HPDE6-E6E7 (cell line): ENCODE data around the gene ALDH1A2.

Experiments
- DNase-seq: peaks from one replicate; pipeline ENCODE4 v3.0.0; 2011; ENCODE audit warnings: missing footprints; ENCODE audit errors: extremely low spot score

The ALDH1A2 gene

GRCh38 chr15:57943754-57944420, 121.6 kb downstream of the ALDH1A2 start:
- no peak for DNase-seq

- DNase-seq, result no peak
These were observed 122.3 kb downstream of the ALDH1A2 start for GRCh38 chr15:57943171-57943570.

DNA sequence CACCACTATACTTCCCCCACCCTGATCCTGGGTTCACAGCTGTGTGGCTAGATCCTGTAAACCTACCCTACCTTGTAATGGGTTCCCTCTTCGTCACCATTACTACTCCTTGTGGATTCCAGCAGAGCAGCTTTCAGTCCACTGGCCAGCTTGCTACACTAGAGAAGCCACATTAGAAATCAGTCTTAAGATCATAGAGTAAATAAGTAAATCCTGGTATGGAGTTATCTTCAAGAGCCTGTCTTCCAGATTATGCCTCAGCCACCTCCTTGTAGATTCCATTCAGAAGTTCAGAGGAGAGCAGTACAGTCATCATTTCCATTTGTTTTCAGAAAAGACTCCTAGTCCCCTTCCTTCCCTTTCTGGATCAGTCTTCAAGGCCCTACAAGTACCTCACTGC, 123.7 kb downstream of the ALDH1A2 start:
- DNase-seq, result no peak

- DNase-seq, result no peak
These were observed 133.2 kb downstream of the ALDH1A2 start for GRCh38 chr15:57932348-57932747.

GRCh38 chr15:57931570-57931969, 133.9 kb downstream of the ALDH1A2 start:
- no peak for DNase-seq

DNA sequence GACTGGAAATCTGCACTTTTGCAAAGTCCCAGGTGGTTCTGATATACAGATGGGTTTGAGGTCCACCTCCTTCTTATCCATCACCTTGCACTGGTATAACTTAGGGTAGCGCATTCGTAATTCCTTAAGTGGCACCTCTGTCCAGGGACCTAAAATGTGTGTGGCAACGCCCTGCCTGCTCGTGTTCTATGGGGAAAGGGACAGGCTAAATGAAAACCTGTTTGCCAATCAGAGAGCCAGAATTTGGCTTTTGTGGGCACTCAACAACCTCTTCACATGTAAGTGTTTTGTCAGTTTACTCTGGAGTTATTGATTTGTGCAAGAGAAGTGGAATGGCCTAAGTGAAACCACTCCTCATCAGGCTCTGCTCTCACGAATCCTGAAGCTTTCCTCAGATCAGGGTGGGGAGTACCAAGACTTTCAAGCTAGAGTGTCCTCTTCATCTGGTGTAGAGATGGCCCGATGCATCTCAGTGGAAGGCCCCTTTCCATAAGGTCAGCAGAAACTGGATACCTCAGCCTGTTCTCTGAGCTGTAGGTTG, 138.3 kb downstream of the ALDH1A2 start:
- no peak for DNase-seq

DNA sequence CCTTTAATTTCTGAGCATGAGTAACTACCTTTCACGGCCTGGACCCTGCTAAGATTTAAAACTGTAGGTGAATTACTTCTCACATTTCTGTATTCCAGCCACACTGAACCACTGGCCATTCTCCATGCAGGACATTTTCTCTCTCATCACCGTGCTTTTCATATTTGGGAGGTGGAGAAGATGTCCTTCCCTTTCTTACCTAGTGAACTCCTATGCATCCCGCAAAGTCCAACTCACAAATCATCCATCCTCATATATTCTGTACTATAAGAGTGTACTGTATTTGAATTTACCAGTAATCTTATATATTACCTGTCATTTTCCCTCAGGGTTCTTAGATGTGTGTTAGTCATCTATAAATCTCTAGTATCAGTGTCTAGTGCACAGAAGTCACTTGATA, 139.9 kb downstream of the ALDH1A2 start:
- DNase-seq, result no peak

- no peak for DNase-seq
These were observed 140.9 kb downstream of the ALDH1A2 start for GRCh38 chr15:57924598-57924997.

GRCh38 chr15:57923750-57924149, 141.8 kb downstream of the ALDH1A2 start:
- no peak for DNase-seq

GRCh38 chr15:57923306-57923705, 142.2 kb downstream of the ALDH1A2 start:
- DNase-seq, result no peak

- DNase-seq, result peak; percentile 14
These were observed 142.7 kb downstream of the ALDH1A2 start for GRCh38 chr15:57922776-57923175.

- no peak for DNase-seq
These were observed 144.1 kb downstream of the ALDH1A2 start for GRCh38 chr15:57921371-57921770.

- DNase-seq, result no peak
These were observed 144.6 kb downstream of the ALDH1A2 start for GRCh38 chr15:57920911-57921310.

- DNase-seq, result no peak
These were observed 145.8 kb downstream of the ALDH1A2 start for GRCh38 chr15:57919754-57920153.

DNA sequence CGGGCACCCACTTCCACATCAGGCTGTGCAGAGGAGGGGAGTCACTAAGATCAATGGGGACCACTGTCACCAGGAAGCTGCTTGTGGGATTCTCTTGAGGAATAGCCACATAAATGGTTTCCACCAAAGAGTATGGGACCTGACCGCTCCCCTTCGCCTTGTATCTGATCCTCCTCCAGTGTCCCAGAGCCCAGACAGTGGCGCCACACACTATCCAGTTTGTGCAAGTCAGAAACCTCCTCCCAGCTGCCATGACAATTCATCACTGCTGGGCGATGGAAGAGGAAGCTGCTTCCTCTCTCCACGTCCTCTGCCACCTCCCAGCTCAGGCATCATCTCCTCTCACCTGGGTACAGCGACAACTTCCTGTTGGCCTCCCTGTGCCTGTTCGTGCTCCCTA, 147.5 kb downstream of the ALDH1A2 start:
- no peak for DNase-seq

DNA sequence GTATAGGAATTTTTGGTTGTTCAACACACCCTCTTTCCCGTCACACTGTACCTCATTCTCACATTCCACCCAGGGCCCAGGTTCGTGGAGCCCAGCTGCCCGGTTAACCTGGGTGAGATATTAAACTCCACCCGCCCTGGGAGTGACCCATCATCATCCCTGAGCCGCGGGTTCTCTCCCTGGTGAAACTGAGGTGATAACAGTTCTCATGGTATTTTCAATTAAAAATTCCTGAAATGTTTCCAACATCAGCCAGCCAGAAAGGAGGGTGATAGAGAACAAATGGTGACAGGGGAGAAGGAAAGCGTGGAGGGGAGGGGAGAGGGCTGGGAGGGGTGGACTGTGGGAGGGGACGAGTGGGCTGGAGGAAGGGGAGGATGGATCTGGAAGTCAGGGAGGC, 148.8 kb downstream of the ALDH1A2 start:
- DNase-seq, result no peak

DNA sequence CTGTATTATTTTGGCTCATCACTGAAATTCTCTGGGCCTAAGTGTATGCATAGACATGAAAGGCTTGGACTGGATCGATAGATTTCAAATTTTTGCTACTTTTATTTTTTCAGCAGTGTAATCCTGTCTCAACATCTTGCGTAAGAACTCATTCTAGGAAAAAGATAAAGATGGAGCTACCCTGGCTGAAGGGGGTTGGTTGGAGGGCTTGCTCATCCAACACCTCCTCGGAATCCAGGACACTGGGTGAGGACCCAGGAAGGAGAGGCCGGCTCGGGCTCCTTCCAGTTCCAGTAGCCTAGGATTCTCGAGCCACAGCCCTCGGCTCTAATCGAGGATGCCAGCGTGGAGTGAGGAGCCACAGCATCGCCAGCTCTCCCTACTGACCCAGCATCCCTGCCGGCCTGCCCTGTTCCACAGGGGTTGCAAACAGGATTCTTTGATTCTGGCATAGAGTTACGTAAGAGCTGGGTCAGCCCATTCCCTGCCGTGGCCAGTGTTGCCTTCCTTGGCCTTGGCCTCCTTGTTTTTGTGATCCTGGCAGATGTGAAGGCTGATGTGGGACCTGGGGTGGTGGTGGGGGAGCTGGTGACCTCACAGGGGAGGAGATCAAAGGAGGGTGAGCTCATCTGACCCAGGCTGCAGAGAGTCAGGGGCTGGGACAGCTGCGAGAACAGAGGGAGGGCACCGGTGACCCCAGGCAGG, 149.5 kb downstream of the ALDH1A2 start:
- DNase-seq, result no peak

- DNase-seq, result no peak
These were observed 151.0 kb downstream of the ALDH1A2 start for GRCh38 chr15:57914350-57915055.

DNA sequence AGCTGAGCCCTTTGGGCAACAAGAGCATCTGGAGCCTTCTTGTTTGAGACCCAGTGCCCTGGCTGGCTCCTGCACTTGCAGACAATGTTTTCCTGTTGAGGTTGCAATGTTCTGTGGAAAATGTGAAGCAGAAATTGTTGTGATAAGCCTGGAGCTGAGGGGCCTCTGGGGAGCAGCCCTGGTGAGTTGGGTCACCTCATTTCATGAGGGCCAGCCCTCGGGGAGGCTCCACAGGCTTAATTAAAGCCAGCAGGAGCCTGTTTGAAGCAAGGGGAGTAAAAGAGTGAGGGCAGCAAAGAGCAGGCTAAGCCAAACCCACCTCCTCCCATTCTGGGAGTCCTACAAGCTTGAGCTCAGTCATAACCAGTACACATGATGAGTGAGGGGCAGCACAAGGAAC, 154.3 kb downstream of the ALDH1A2 start:
- DNase-seq, result no peak

GRCh38 chr15:57910672-57911071, 154.8 kb downstream of the ALDH1A2 start:
- no peak for DNase-seq

DNA sequence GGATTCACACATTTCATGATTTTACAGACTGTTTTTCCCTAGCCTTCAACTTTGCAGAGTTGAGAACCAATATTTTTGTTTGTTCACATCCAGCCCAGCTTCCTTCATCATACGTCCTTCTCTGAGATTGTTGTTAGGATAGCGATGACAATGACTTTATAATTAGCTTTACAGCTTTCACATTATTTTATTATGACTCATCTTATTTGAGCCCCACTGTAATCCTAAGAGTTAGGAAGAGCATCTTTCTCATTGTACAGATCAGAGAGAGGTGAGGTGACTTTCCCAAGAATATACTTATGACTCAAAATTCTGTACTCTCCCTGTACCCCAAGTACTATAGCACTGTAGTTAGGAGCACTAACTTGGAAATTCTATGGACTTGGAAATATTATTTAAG, 156.1 kb downstream of the ALDH1A2 start:
- DNase-seq, result no peak

DNA sequence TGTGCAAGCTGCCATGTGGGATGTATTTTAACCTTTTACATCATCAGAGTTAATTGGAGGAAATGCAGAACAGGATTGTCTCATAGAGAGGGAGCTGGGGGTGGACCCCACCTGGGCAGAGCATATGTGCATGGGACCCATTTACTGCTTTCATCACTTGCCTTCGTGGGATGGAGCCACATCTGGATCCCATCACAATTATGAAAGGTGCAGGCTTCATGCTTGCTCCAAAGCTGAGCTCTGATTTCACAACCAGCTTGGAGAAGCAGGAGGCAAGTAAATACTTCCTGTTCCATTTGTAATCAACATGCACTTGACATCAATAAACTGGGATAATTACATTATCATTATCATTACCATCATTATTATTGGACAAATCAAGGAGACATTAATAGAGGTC, 161.9 kb downstream of the ALDH1A2 start:
- no peak for DNase-seq
